ENCODE results near the gene DAP. TPM values are rescaled to one million over a fixed set of nuclear protein-coding genes. Genes with fewer than 3 reads are reported as not detected.

DAP gene
- total RNA-seq, 3 donors from 2014 or later (not counting 1 experiment from before 2014, with no cell fraction given), result 38.4 to 48.9 (median 44.9) TPM

DNA sequence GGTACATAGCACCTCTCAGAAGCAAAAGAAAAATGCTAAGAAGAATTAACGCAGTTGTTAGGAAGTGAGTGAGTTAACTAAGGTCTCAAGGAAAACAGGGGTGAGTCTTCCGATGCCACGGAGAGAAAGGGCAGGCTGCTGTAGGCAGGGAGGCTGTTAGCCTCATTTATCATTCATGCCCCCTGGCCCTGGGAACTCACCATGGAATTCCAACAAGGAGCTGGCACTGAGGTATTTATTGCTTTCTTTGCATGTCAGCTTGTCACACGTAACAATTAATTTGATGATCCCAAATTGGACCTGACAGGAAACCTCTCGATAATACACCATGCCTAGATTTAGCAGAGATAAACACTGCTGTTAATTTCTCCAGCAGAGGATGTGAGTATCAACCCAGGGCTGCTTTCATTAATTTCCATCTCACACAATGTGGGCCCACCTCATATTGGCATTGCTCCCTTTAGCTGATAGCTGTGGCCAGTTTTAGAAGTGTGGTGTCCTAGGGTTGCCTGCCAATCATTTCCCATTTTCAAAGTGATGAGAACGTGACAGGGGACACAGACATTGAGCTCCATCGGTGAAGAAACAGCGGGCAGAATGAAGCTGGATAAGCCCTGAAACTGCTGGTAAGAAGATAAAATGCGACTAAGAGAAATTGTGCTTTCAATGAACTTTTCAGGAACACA lies 45.3 kb downstream of the DAP start:
- TF ChIP-seq CTCF (IDR thresholded peaks at IDR 0.05), result no peak
- H3K27ac ChIP-seq (ENCODE audit: low read length), result no peak overlapping the region
- H3K4me1 ChIP-seq (ENCODE audit: control insufficient read depth, insufficient read depth, low read length), result peaks cover 16% of the 10 kb centered on the region
- Mint-ChIP-seq H3K9me3 (no peaks in the 10 kb centered on the region), H3K4me1 (peaks cover 40 to 43% of the 10 kb centered on the region in 2 donors), H3K36me3 (no peaks in the 10 kb centered on the region), H3K27me3 (ENCODE audit: low read depth in 2 of 2) (no peaks in the 10 kb centered on the region), H3K4me3 (no peak overlapping the region), H3K27ac (no peak overlapping the region)
- 96% methylated on average over 9 of the region's 9 CpGs for WGBS (ENCODE audit: insufficient coverage)
- intact Hi-C loops (cut with micrococcal nuclease), result no loop called here
- no peak overlapping the region for H3K4me3 ChIP-seq (ENCODE audit: low read length)
- DNase-seq (no peak), ATAC-seq (no peak)
- no peaks in the 10 kb centered on the region for H3K36me3 ChIP-seq (ENCODE audit: control insufficient read depth, insufficient read depth, low read length)
- H3K27me3 ChIP-seq (ENCODE audit: control insufficient read depth, insufficient read depth, low read length), result no peaks in the 10 kb centered on the region
- H3K9me3 ChIP-seq (ENCODE audit: control insufficient read depth, insufficient read depth, low read length), result no peaks in the 10 kb centered on the region

- ATAC-seq (no peak), DNase-seq (no peak)
- H3K27me3 Mint-ChIP-seq (ENCODE audit: low read depth in 2 of 2), result no peaks in the 10 kb centered on the region
- 91% methylated on average over 8 of the region's 8 CpGs for WGBS (ENCODE audit: insufficient coverage)
- Histone ChIP-seq H3K4me3 (ENCODE audit: low read length) (no peak overlapping the region), H3K4me1 (ENCODE audit: control insufficient read depth, insufficient read depth, low read length) (peaks cover 23% of the 10 kb centered on the region), H3K9me3 (ENCODE audit: control insufficient read depth, insufficient read depth, low read length) (no peaks in the 10 kb centered on the region), H3K27me3 (ENCODE audit: control insufficient read depth, insufficient read depth, low read length) (no peaks in the 10 kb centered on the region), H3K27ac (ENCODE audit: low read length) (no peak overlapping the region), H3K36me3 (ENCODE audit: control insufficient read depth, insufficient read depth, low read length) (no peaks in the 10 kb centered on the region)
- H3K4me3 Mint-ChIP-seq, result no peak overlapping the region
- intact Hi-C loops (cut with micrococcal nuclease), result no loop called here
- H3K36me3 Mint-ChIP-seq, result no peaks in the 10 kb centered on the region
- peak overlapping the region in 1 of 2 donors; percentile 71 for H3K27ac Mint-ChIP-seq
- no peaks in the 10 kb centered on the region for H3K9me3 Mint-ChIP-seq
- no peak for TF ChIP-seq CTCF (IDR thresholded peaks at IDR 0.05)
- H3K4me1 Mint-ChIP-seq, result peaks cover 48 to 60% of the 10 kb centered on the region in 2 donors
Observed at GRCh38 chr5:10712574-10713366, 48.3 kb downstream of the DAP start.

- no peaks in the 10 kb centered on the region for H3K9me3 Mint-ChIP-seq
- 75% methylated on average over 6 of the region's 6 CpGs for WGBS (ENCODE audit: insufficient coverage)
Observed at GRCh38 chr5:10711562-10711961, 49.5 kb downstream of the DAP start.

More at GRCh38 chr5:10711562-10711961, 49.5 kb downstream of the DAP start:
- peaks cover 23% of the 10 kb centered on the region for H3K4me1 ChIP-seq (ENCODE audit: control insufficient read depth, insufficient read depth, low read length)
- intact Hi-C loops (cut with micrococcal nuclease), result no loop called here
- Mint-ChIP-seq H3K36me3 (no peaks in the 10 kb centered on the region), H3K27me3 (ENCODE audit: low read depth in 2 of 2) (no peaks in the 10 kb centered on the region), H3K4me3 (peak overlapping the region; percentile 63), H3K4me1 (peaks cover 43 to 65% of the 10 kb centered on the region in 2 donors), H3K27ac (peak overlapping the region in 1 of 2 donors; percentile 71)
- DNase-seq (no peak), ATAC-seq (no peak)
- no peak overlapping the region for H3K27ac ChIP-seq (ENCODE audit: low read length)
- no peak for TF ChIP-seq CTCF (IDR thresholded peaks at IDR 0.05)
- H3K9me3 ChIP-seq (ENCODE audit: control insufficient read depth, insufficient read depth, low read length), result no peaks in the 10 kb centered on the region
- no peaks in the 10 kb centered on the region for H3K27me3 ChIP-seq (ENCODE audit: control insufficient read depth, insufficient read depth, low read length)
- H3K4me3 ChIP-seq (ENCODE audit: low read length), result no peak overlapping the region
- no peaks in the 10 kb centered on the region for H3K36me3 ChIP-seq (ENCODE audit: control insufficient read depth, insufficient read depth, low read length)

Measured in natural killer cell (primary cell).